Measurements from ENCODE around the gene CACNA1I. TPM values are rescaled to one million over a fixed set of nuclear protein-coding genes. Genes with fewer than 3 reads are reported as not detected.

The CACNA1I gene
- total RNA-seq, 1 donor from 2014 or later: not detected

- Histone ChIP-seq H3K4me3 (ENCODE audit: low read depth, low read length) (no peak overlapping the region), H3K27me3 (ENCODE audit: control insufficient read depth, insufficient read depth, low read length) (no peaks in the 10 kb centered on the region), H3K36me3 (ENCODE audit: control insufficient read depth, insufficient read depth, low read length) (no peaks in the 10 kb centered on the region)
- DNase-seq (ENCODE audit: low read depth) (no peak), FAIRE-seq (no peak)
- TF ChIP-seq, protein P1, sequence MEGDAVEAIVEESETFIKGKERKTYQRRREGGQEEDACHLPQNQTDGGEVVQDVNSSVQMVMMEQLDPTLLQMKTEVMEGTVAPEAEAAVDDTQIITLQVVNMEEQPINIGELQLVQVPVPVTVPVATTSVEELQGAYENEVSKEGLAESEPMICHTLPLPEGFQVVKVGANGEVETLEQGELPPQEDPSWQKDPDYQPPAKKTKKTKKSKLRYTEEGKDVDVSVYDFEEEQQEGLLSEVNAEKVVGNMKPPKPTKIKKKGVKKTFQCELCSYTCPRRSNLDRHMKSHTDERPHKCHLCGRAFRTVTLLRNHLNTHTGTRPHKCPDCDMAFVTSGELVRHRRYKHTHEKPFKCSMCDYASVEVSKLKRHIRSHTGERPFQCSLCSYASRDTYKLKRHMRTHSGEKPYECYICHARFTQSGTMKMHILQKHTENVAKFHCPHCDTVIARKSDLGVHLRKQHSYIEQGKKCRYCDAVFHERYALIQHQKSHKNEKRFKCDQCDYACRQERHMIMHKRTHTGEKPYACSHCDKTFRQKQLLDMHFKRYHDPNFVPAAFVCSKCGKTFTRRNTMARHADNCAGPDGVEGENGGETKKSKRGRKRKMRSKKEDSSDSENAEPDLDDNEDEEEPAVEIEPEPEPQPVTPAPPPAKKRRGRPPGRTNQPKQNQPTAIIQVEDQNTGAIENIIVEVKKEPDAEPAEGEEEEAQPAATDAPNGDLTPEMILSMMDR (IDR thresholded peaks at IDR 0.05; ENCODE audit: insufficient read depth, low read length, severe bottlenecking): no peak
Observed at GRCh38 chr22:39568278-39568981, 2.1 kb upstream of the CACNA1I start.

DNA sequence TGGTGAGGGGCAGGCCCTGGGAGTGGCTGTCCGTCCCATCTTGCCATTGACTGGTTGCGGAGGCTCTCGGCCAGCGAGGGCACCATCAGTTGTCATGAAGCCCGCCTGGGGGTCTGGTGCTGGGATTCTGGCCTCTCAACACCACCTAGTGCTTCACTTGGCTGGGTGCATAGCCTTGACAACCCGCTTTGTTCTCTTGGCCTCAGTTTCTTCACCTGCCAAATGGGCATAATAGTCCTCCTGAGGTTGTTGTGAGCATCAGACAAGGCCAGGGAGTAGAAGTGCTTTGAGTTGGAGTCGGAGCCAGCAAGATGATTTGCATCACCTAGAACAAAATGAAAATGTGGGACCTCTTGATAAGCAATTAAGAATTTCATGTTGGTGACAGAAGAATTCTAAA is 1.5 kb upstream of the CACNA1I start:
- Histone ChIP-seq H3K36me3 (ENCODE audit: control insufficient read depth, insufficient read depth, low read length) (no peaks in the 10 kb centered on the region), H3K27me3 (ENCODE audit: control insufficient read depth, insufficient read depth, low read length) (no peaks in the 10 kb centered on the region), H3K4me3 (ENCODE audit: low read depth, low read length) (no peak overlapping the region)
- TF ChIP-seq, protein P1 (IDR thresholded peaks at IDR 0.05; ENCODE audit: insufficient read depth, low read length, severe bottlenecking): no peak
- DNase-seq (ENCODE audit: low read depth) (no peak), FAIRE-seq (no peak)

DNA sequence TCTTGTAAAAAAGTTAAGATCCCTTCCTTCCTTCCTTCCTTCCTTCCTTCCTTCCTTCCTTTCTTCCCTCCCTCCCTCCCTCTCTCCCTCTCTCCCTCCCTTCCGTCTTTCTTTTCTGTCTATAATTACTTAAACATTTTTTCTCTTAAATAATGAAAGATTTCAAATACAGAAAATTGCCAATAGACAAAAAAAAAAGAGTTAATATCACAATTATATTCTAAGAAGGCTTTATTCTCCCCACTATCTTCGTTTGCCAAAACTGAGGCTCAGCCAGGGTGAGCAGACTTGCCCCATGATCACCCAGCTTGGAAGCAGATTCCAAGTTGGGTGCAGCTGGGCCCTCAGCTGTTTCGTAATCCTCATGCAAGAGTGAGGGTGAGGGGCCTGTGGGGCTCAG is 327 bp upstream of the CACNA1I start:
- Histone ChIP-seq H3K4me3 (ENCODE audit: low read depth, low read length) (no peak overlapping the region), H3K36me3 (ENCODE audit: control insufficient read depth, insufficient read depth, low read length) (no peaks in the 10 kb centered on the region), H3K27me3 (ENCODE audit: control insufficient read depth, insufficient read depth, low read length) (no peaks in the 10 kb centered on the region)
- TF ChIP-seq, protein P1 (IDR thresholded peaks at IDR 0.05; ENCODE audit: insufficient read depth, low read length, severe bottlenecking): no peak
- DNase-seq (ENCODE audit: low read depth): no peak
- FAIRE-seq: no peak

GRCh38 chr22:39571538-39571937 is 985 bp downstream of the CACNA1I start:
- DNase-seq (ENCODE audit: low read depth): no peak
- no peak for FAIRE-seq
- H3K27me3 ChIP-seq (ENCODE audit: control insufficient read depth, insufficient read depth, low read length): no peaks in the 10 kb centered on the region
- TF ChIP-seq, protein P1 (IDR thresholded peaks at IDR 0.05; ENCODE audit: insufficient read depth, low read length, severe bottlenecking): no peak
- no peaks in the 10 kb centered on the region for H3K36me3 ChIP-seq (ENCODE audit: control insufficient read depth, insufficient read depth, low read length)
- H3K4me3 ChIP-seq (ENCODE audit: low read depth, low read length): no peak overlapping the region

GRCh38 chr22:39574779-39575551 is 4.4 kb downstream of the CACNA1I start:
- no peak overlapping the region for H3K4me3 ChIP-seq (ENCODE audit: low read depth, low read length)
- DNase-seq (ENCODE audit: low read depth) (peak; percentile 89), FAIRE-seq (no peak)
- H3K27me3 ChIP-seq (ENCODE audit: control insufficient read depth, insufficient read depth, low read length): no peaks in the 10 kb centered on the region
- no peaks in the 10 kb centered on the region for H3K36me3 ChIP-seq (ENCODE audit: control insufficient read depth, insufficient read depth, low read length)
- TF ChIP-seq, protein P1 (IDR thresholded peaks at IDR 0.05; ENCODE audit: insufficient read depth, low read length, severe bottlenecking): no peak
